GM18861 (cell line): ENCODE data around the gene LMNB1.

ENCODE experiments used
- ATAC-seq: cut with Tn5 transposase; IDR thresholded peaks from one replicate; pipeline ENCODE4 v1.9.1; 2021; ENCODE audit not compliant: unreplicated experiment

The LMNB1 gene

DNA sequence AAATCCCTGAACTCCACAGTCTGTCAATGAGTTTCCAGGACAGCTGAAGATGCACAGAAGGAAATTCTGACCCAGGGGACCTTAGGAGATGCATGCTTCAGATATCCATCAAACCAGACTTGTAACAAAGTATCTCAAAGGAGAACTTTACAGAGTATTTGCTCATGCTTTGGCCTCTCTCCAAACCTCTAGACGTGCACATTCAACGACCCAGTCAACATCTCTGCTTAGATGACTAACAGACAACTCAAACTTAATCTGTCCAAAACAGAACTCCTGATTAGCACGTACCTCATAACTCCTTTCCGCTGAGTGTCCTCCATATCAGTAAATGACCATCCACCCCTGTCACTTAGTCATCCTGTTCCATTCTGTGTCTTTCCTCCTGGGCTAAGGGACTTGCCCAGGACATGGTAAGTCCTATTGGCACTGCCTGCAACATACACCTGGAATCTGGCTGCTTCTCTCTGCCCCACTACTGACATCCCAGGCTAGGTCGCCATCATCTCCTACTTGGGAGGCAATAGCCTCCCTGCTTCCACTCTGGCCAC lies 107.4 kb downstream of the LMNB1 start:
- ATAC-seq, result no peak
